ENCODE data around the gene OR51I1.

Gene OR51I1

DNA sequence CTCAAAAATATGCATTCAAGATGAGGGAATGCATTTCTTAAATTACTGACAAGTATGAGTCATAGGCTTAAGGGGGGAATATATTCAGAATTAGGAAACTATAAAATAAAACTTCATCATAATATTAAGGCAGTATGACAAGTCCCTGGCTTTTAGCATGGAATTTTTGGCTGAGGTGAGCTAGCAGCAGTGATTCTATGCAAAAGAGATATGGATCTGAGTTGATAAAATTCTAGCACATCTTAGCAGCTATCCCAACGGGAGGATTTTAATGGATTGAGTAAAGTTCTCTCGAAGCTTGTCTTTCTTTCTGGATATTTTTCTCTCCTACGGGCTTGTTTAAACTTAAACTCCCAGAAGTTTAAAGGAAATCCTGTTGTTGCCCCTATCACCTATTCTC is 18.2 kb downstream of the OR51I1 start:
- TF ChIP-seq CTCF (conservative IDR thresholded peaks at IDR 0.05) (no peak), ZFX (IDR thresholded peaks at IDR 0.05) (no peak)
- no peak overlapping the region for H3K27ac ChIP-seq

- no peak within 1 kb of the TSS for H3K27ac ChIP-seq
- TF ChIP-seq ZFX (IDR thresholded peaks at IDR 0.05) (no peak), CTCF (conservative IDR thresholded peaks at IDR 0.05) (no peak)
Observed at GRCh38 chr11:5421811-5422210, 19.5 kb downstream of the OR51I1 start, which contains the start of gene OR51Q1. Gene OR51Q1, plus strand, starts transcription at chr11:5422111. Its CDS starts 90 bp downstream, at chr11:5422201.

DNA sequence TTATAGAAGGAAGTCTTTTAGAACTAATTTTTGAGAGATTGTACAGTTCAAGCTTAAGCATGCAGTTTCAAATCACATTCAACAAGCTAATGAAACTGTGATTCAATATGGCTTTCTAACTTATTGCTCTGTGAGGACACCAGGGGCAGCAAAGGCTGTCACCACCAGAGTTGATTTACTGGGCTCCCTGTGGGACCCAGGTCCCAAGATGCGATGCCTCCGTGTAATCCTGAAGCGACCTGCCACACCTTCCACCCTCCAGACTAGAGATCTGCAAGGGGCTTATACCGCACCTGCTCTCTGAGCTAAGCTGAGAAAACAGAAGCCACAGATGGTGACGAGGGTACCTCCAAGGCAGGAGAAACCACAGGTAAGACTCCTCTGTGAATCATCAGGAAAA is 20.3 kb downstream of the OR51I1 start:
- no peak for TF ChIP-seq ZFX (IDR thresholded peaks at IDR 0.05)
- TF ChIP-seq CTCF (conservative IDR thresholded peaks at IDR 0.05): no peak
- H3K27ac ChIP-seq: no peak overlapping the region

DNA sequence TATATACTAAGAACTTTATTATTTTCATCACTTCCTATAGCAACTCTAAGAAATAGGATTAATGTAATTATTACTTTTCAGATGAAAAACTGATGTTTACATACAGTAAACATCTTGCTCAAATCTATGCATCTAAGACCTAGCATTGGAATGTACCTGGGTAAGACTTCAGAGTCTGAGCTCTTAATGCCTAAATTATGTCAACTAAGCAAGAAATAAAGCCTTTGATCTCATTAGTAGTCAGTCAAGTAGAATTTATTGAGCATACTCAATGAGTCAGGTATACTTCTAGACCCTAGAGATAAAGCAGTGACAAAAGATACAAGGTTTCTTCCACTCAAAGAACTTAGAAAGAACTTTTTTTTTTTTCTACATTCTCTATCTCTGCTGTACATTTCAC is 36.1 kb downstream of the OR51I1 start:
- TF ChIP-seq ZFX (IDR thresholded peaks at IDR 0.05) (no peak), CTCF (conservative IDR thresholded peaks at IDR 0.05) (no peak)
- H3K27ac ChIP-seq: no peak overlapping the region

- no peak overlapping the region for H3K27ac ChIP-seq
Observed at GRCh38 chr11:5398936-5399335, 42.4 kb downstream of the OR51I1 start.

GRCh38 chr11:5394091-5394490 is 47.2 kb downstream of the OR51I1 start:
- no peak overlapping the region for H3K27ac ChIP-seq
- TF ChIP-seq ZFX (IDR thresholded peaks at IDR 0.05) (no peak), CTCF (conservative IDR thresholded peaks at IDR 0.05) (no peak)

More at GRCh38 chr11:5398936-5399335, 42.4 kb downstream of the OR51I1 start:
- TF ChIP-seq ZFX (IDR thresholded peaks at IDR 0.05): no peak
- TF ChIP-seq CTCF (conservative IDR thresholded peaks at IDR 0.05): no peak

Measured in C4-2B (cell line).